Skeletal muscle cell (primary cell): ENCODE measurements around the gene CAPN12.

Source experiments
- DNase-seq: peaks from one replicate; pipeline ENCODE4 v3.0.0-alpha.2; 2010; ENCODE audit warnings: low read depth
- H3K4me3 ChIP-seq: 2 replicates; pipeline ENCODE4 v1.5.1; 2011; ENCODE audit warnings: low read depth, mild to moderate bottlenecking, control low read depth, low read length, moderate library complexity

The CAPN12 gene

DNA sequence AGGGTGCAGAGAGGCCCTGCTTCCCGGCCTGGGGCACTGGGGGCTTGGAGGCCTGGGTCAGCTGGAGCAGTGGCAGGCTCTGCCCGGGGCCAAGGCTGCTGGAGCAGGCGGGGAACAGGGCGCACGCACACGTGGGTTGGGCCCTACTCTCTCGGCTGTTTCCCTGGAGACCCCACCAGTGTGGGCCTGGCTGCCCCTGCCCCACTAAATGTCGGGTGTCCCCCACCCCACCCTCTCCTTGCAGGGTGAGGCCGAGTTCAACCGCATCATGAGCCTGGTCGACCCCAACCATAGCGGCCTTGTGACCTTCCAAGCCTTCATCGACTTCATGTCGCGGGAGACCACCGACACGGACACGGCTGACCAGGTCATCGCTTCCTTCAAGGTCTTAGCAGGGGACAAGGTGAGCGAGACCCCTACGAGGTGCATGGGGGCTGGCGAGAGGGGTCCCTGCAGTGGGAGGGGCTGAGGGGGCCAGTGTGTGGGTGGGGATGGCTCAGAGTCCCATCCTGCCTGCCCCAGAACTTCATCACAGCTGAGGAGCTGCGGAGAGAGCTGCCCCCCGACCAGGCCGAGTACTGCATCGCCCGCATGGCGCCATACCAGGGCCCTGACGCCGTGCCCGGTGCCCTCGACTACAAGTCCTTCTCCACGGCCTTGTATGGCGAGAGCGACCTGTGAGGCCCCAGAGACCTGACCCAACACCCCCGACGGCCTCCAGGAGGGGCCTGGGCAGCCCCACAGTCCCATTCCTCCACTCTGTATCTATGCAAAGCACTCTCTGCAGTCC is 15.3 kb downstream of the CAPN12 start:
- H3K4me3 ChIP-seq = no peak overlapping the region
- DNase-seq = no peak

DNA sequence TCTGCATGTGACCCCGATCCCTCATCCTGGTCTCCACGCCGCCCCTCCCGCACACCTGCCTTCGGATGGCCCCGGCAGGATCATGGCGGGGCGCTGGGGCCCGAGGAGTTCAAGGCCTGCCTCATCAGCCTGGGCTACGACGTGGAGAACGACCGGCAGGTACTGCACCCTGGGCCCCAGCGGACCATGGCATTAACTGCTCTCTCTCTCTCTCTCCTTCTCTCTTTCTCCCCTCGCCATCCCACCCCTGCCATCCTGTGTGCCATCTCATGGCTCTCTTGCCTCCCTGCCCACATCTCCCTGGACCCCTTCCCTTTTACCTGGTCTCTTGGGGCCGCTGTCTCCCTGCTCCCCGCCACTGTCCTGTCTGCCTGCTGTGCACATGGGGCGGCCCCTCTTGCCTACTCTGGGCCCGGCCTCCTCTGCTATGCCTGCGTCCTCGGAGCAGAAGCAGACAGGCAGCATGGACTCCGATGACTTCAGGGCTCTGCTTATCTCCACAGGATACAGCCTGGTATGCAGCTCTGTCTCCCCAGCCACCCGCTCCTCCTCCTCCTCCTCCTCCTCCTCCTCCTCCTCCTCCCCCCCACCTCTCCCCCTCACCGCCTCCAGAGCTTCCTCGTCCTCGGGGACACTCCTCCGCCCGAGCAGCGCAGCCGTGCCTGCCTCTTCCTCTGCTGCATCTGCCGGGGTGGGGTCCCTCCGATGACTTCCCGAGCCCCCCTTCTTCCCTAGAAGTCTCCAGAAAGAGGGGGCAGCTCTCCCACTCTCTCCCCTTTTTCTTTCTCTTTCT is 16.2 kb downstream of the CAPN12 start:
- no peak for DNase-seq
- no peak overlapping the region for H3K4me3 ChIP-seq

DNA sequence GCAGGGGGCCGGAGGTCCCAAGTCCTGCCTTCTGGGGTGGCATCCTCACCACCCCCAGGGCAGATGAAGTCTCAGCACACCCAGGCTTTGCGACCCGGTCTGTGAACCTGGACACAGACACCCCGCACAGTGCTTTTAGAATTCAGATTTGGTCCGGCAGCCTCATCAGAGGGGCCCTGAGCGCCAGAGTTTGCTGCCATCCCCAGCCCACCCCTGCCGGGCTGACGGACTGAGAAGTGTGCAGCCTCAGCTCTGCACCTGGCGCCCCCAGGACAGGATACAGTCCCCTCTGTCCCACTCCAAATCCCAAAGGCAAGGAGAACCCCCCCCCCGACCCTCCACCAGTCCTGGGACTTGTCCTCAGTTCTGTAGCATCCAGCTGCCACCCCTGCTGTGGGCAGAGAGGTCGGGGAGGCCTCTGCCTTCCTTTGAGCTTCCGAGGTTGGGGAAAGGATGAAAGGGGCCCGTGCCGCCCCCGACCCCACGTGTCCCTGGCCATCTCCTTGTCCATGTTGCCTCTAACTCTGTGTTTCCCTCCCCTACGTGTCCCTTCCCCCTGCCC is 16.9 kb downstream of the CAPN12 start:
- no peak for DNase-seq
- H3K4me3 ChIP-seq = no peak overlapping the region

DNA sequence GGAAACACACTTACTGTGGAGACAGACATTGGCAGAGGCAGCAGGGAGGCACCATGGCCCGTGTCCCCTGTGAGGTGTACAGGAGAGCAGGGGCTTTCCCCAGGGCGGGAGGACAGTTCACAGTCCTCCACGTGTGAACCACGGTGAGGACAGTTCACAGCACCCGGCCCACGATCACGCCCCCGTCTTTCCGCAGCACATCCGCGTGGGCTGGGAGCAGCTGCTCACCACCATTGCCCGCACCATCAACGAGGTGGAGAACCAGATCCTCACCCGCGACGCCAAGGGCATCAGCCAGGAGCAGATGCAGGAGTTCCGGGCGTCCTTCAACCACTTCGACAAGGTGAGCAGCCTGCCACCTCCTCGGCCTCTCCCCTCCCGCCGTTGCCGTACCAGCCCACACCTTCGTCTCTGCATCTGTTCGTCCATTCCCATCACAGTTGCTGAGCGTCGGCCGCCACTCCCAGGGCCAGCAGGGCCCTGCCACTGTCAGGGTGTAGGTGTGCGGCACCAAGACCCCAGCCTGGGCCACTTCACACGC is 17.4 kb downstream of the CAPN12 start:
- H3K4me3 ChIP-seq = no peak overlapping the region
- DNase-seq = no peak

DNA sequence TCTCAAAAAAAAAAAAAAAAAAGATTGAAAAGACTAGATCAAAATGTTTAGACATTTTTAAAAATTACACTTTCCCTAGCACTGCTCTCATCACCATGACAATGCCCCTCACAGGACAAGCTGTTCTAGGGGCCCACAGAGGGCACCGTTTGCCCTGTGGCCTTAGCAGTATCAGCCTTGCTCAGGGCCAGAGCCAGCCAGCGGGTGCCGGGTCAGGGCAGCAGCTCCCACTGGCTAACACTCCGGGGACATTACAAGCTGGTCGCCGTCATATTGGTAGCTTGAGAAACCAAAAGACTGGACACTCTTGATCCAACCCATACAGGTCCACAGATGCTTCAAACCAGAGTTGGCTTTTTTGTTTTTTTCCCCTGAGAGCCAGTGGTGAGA is 18.0 kb downstream of the CAPN12 start:
- no peak overlapping the region for H3K4me3 ChIP-seq
- DNase-seq = no peak

DNA sequence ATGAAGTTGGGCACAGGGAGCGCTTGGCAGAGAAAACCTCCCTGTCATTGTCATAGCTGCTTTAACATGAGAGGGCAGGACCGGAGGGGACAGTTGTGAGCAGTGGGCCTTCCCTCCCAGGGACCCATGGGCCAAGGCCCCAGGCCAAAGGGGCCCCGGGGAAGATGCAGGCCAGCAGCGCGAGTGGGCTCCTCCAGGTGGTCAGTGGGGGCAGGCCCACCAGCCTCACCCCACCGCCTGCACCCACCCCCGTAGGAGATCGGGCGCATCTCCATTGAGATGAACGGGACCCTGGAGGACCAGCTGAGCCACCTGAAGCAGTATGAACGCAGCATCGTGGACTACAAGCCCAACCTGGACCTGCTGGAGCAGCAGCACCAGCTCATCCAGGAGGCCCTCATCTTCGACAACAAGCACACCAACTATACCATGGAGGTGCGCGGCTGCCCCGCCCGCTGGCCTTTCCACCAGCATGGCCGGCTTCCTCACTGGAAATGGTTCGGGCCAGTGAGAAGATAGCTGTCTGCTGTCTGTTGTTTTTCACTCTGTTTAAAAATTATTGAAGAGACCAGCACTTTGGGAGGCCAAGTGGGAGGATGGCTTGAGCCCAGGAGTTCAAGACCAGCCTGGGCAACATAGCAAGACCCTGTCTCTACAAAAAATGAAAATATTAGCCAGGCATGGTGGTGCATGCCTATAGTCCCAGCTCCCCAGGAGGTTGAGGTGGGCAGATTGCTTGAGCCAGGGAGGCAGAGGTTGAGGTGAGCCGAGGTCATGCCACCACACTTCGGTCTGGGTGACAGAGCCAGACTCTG is 18.6 kb downstream of the CAPN12 start:
- H3K4me3 ChIP-seq = no peak overlapping the region
- no peak for DNase-seq

DNA sequence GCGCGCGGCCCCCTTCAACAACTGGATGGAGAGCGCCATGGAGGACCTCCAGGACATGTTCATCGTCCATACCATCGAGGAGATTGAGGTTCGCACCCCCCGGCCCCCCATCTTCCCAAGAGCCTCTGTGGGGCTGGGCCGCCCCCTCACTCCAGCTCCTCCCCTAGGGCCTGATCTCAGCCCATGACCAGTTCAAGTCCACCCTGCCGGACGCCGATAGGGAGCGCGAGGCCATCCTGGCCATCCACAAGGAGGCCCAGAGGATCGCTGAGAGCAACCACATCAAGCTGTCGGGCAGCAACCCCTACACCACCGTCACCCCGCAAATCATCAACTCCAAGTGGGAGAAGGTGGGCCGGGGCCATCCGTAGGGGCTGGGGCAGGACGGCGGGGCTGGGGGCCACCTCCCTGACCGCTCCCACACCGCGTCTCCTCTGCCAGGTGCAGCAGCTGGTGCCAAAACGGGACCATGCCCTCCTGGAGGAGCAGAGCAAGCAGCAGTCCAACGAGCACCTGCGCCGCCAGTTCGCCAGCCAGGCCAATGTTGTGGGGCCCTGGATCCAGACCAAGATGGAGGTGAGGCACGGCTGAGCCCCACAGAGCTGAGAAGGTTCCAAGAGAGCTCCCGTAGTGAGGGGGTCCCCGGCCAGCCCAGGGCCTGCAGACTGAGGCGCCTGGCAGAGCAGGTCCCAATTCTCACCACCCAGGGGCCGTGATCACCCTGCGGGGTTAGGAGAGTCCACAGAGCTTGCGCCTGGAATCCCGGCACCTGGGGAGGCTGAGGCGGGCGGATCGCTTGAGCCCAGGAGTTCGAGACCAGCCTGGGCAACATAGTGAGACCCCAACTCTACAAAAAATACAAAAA is 20.1 kb downstream of the CAPN12 start:
- H3K4me3 ChIP-seq = no peak overlapping the region
- DNase-seq = no peak

DNA sequence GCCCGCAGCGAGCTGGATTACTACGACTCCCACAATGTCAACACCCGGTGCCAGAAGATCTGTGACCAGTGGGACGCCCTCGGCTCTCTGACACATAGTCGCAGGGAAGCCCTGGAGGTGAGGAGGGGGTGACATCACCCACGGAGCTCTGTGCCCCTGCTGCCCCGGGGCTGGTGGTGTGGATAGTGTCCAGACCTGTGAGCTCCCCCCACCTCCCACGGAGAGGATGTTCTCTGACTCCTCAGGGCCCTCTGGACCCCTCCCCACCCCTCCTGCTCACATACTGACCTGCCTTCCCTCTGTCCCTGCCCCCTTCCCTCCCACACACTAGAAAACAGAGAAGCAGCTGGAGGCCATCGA is 20.7 kb downstream of the CAPN12 start:
- DNase-seq = no peak
- H3K4me3 ChIP-seq = no peak overlapping the region

DNA sequence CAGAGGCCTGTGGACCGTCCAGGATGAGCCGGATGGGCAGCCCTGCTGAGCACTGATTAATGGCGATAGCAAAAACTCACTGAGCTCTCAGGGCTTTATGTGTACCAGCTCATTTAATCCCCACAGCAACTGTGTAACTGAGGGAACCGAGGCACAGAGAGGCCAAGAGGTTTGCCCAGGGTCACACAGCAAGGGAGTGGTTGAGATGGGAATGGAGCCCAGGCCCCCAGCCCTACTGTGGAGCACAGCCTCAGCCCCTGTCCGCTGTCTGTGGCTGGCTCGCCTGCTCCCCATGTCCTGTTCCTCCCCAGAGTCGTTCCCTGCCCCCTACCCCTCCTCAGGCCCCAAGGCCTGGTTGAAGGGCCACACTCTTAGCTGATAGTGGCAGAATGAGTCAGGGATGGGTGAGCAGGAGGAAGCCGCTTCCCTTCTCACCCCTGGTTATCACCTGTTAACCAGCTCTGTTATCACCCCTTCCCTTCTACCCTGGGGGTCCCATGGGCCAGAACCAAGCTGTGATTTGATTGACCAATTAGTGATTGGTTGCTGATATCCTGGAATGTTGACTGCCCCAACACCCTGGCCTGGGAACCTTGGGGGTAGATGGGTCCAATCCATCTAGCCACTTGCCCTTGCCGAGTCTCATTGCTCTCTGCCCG is 21.2 kb downstream of the CAPN12 start:
- no peak for DNase-seq
- H3K4me3 ChIP-seq = no peak overlapping the region

DNA sequence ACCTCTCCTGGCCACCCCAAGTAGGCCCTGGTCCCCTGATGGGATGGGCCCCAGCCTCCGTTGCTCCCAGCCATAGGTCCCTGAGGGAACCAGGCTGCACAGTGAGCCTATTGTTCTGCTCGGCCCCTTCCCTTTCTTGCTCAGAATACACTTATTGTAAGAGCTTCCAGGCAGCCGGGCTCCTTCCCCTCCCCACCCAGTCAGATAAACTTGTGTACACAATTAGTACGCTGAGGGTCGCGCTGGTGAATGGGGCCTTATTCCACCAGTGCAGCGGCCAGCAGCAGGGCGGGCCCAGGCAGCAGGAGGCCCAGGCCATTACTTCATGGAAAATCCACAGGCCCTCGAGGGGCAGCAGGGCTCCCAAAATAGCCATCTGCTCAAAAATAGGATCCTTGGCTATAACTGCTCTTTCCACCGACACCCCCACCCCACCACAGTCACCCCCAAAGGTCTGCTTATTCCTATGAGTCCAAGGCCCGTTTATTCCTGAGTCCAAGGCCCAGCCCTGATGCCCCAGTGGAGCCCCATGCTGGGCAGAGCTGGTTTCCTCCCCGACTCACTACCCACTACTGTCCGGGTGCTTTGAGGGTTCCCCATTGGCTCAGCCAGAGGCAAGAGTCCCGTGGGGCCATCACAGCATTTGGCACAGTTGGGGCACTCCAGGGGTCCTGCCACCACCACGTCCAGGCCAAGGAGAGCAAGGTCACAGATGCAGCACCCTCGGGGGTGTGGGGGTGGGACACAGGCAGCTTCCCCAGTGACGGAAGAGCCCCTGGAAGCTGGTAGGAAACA is 22.1 kb downstream of the CAPN12 start:
- no peak for DNase-seq
- no peak overlapping the region for H3K4me3 ChIP-seq

DNA sequence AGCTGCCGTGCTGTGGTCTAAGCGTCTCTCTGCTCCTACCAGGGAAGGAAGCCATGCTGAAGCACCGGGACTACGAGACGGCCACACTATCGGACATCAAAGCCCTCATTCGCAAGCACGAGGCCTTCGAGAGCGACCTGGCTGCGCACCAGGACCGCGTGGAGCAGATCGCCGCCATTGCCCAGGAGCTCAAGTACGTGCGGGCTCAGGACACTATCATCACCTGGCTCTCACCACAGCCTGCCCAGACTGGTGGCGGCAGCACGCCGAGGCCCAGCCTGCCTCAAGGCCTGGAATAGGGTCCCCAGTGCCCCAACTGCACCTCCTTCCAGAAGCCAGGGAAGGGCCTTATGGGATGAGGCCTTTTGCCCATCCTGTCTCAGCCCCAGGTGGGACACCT is 22.8 kb downstream of the CAPN12 start:
- DNase-seq = no peak
- no peak overlapping the region for H3K4me3 ChIP-seq

DNA sequence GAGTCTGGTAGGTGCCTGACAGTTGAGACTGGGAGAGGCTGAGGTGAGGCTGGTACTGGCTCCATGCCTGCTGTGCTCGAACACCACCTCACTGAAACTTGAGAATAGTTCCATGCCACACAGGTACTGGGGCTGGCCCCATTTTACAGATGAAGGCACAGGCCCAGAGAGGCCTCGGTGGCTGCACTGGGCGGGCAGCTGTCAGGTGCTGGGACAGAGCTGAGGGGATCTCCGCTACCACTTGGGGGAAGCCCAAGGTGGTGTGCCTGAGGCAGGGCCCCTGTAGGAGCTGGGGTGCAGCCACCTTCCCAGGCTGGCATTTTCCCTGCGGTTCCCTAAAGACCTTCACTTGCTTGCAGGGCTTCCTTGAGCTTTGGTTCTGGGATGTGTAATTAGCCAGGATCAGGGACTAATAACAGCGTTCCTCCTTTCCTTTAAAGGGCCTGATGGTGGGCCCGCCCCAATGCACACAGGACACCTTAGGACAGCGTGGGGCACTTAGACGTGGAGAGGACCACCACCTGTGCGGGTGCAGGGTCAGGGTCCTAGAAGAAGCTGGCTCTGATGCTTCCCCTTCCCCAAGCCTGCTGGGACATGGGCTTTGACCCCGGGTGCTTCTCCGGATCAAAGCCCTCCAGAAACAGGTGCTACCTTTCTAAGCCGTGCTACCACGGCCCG is 23.6 kb downstream of the CAPN12 start:
- H3K4me3 ChIP-seq = no peak overlapping the region
- DNase-seq = no peak

DNA sequence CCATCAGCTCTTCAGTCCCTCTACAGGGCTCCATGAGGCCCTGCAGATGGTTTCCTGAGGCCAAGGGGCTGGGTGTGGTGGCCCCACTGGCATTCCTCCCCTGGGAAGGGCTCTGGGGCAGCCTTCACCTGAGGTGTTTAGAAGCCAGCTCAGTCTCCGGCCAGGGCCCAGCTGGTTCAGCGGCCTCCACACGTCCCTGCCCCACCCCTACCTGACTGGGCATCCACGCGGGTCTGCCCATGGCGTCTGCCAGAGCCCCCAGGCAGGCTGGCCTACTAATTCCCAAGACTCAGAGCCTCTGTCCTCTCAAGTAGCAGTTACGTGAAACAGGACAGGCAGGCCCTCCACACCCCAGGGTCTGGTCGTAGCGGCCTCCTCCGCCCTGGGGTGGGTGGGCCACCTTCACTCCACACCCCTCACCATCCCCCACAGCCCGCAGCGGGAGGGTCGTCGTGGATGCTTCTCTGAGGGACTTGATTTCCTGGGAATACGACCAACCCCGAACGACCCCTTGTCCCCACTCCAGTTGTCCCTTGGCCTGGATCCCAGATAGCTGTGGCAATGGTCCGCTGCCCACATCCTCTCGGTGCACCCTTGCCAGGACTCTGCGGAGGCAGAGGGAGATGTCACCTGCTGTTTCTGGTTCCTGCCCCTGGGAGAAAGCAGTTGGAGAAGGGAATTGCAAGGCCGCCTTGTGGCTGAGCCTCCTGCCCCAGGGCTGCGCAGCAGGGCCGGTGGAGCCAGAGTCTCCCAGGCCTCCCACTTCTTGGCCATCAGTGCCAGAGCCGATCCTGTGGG is 24.3 kb downstream of the CAPN12 start:
- no peak overlapping the region for H3K4me3 ChIP-seq
- peak; percentile 25 for DNase-seq

DNA sequence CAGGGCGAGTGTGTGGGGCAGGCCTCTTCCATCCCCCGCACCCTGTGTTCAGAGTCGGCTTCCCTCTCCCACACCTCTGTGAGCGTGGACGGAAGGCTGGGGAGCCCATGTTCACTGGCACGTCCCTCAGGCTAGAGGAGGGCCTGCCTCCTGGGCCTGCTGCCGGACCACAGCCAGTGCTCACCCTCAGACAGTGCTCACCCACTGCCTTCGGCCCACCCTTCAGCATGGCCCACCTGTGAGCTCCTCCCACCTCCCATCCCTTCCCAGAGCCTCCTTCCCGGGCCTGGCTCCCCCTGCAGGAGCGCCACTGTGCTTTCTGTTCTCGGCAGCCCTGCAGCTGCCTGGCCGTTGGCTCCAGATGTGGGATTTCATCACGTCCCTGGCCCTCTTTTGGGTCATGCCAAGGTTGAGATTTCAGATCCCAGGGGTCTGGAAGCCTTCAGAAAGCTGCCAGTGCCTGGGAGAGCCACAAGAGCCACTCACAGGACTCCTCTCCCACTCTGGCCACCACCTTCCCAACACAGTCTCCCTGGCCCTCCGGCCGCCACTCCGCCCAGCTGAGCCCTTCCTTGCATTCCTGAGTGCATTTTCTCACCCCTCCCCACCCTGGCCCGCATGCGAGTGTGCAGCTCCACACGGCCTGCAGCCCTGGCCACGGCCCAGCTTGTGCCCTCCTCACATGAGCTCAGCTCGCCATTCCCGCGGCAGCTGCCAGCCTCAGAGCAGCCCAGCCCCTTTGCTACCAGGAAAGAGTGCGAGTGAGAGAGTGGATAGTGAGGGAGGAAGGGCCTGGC is 25.3 kb downstream of the CAPN12 start:
- no peak overlapping the region for H3K4me3 ChIP-seq
- peak; percentile 25 for DNase-seq

DNA sequence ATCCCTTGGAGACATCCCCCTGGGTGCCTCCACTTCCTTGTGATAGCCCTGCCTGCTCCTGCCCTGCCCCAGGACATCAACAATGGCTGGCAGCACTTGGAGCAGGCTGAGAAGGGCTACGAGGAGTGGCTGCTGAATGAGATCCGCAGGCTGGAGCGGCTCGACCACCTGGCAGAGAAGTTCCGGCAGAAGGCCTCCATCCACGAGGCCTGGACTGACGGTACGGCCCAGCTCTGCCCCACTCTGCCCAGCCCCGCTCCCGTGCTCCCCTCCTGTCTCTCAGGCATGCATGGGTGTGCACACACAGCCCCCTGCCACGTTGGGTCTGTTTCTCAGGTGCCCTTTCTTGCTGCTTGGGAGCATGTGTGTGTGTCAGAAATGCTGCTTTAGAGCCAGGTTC is 26.4 kb downstream of the CAPN12 start:
- H3K4me3 ChIP-seq = no peak overlapping the region
- no peak for DNase-seq

DNA sequence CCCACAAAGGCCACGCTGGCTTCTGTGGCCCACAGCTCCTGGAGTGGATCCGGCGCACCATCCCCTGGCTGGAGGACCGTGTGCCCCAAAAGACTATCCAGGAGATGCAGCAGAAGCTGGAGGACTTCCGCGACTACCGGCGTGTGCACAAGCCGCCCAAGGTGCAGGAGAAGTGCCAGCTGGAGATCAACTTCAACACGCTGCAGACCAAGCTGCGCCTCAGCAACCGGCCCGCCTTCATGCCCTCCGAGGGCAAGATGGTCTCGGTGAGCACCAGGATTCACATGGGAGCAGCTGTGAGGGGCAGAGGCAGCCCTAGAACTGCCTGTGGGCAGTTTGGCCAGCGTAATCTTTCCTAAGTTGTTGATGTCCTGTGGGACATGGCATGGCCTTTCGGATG is 27.2 kb downstream of the CAPN12 start:
- no peak overlapping the region for H3K4me3 ChIP-seq
- no peak for DNase-seq
